Heart left ventricle (tissue), 16 donors: ENCODE results near the gene CDH23. TPM values are rescaled to one million over a fixed set of nuclear protein-coding genes. Genes with fewer than 3 reads are reported as not detected.

ENCODE experiments used
- ATAC-seq, 4 donors: fragments of 200-7000 bp; cut with Tn5 transposase; one replicate each; pipeline ENCODE4 v1.9.1; 2020 to 2022; ENCODE audit warnings: moderate library complexity in 4 of 4, mild to moderate bottlenecking in 3 of 4, moderate number of reproducible peaks in 1 of 4
- DNase-seq, 5 donors: peaks; one replicate each; pipeline ENCODE4 v3.0.0-alpha.2; 2020
- H3K27ac ChIP-seq, 12 donors: fragments of 200-600 bp; sonication (generic) in 4 of 12; one replicate each; pipeline versions ENCODE4 v1.5.0 to v1.8.0; 2016 to 2022; ENCODE audit warnings: mild to moderate bottlenecking in 2 of 12
- H3K27me3 ChIP-seq, 9 donors: fragments of 200-600 bp; sonication (generic) in 2 of 9; one replicate each; pipeline versions ENCODE4 v1.5.1 to v1.8.0; 2016 to 2022; ENCODE audit warnings: mild to moderate bottlenecking in 3 of 9
- H3K36me3 ChIP-seq, 9 donors: fragments of 200-600 bp; sonication (generic) in 2 of 9; one replicate each; pipeline versions ENCODE4 v1.5.0 to v1.8.0; 2018 to 2022; ENCODE audit warnings: mild to moderate bottlenecking in 2 of 9
- H3K4me1 ChIP-seq, 12 donors: fragments of 200-600 bp; sonication (generic) in 4 of 12; one replicate each; pipeline versions ENCODE4 v1.5.0 to v1.8.0; 2016 to 2022; ENCODE audit warnings: mild to moderate bottlenecking in 3 of 12
- H3K4me3 ChIP-seq, 12 donors: fragments of 200-600 bp; sonication (generic) in 4 of 12; one replicate each; pipeline versions ENCODE4 v1.5.0 to v1.8.0; 2017 to 2022; ENCODE audit warnings: mild to moderate bottlenecking in 9 of 12, moderate library complexity in 4 of 12
- H3K9me3 ChIP-seq, 12 donors: fragments of 200-600 bp; sonication (generic) in 4 of 12; one replicate each; pipeline versions ENCODE4 v1.5.0 to v1.8.0; 2016 to 2022; ENCODE audit warnings: mild to moderate bottlenecking in 1 of 12
- CTCF ChIP-seq, 12 donors: fragments of 200-600 bp; sonication (generic) in 4 of 12; IDR thresholded peaks; one replicate each; pipeline versions ENCODE4 v1.5.0 to v1.8.0; 2018 to 2022; ENCODE audit warnings: antibody characterized with exemption in 12 of 12, mild to moderate bottlenecking in 5 of 12
- POLR2A ChIP-seq, 2 donors: fragments of 450-650 bp; IDR thresholded peaks; one replicate each; pipeline ENCODE4 v1.6.1; 2017; ENCODE audit warnings: antibody characterized with exemption in 2 of 2, mild to moderate bottlenecking in 2 of 2, moderate library complexity in 2 of 2
- WGBS, 4 donors: extraction: QIAGEN DNeasy Blood & Tissue Kit in 2 of 4; methylation state at CpG; one replicate each; pipeline versions ENCODE4 v1.1.5 to v1.1.7; 2013 to 2018; 5-methylcytosine and 5-hydroxymethylcytosine counted together
- intact Hi-C, 10 donors: fragments of 100-400 bp; cut with DNase I; formaldehyde crosslinking; loops; one replicate each; pipeline versions ENCODE4 v1.11.1 to v1.14.2; 2022
- polyA plus RNA-seq, 2 donors: library from polyadenylated mRNA; stranded (reverse); fragments of 200-250 nt; gene quantifications; one replicate each; pipeline ENCODE4 v1.2.3, GENCODE V29; 2013
- total RNA-seq, 9 donors: library from RNA; depleted of rRNA in 2 of 9; stranded (reverse); fragments of >200 nt in 2 of 9; fragmentation: NEBNext Ultra II Directional in 3 of 9; extraction: Animal tissue kit (Norgen Biotek cat#: 25700) in 3 of 9; gene quantifications; one replicate each; pipeline versions ENCODE4 v1.1.0 to v1.2.4, GENCODE V29; 2016 to 2023
- donor health status: ischemic (EF 13 %, LVEDD 7.1; RV severe dilation, severe dysfunction).
- donor health status: healthy with polysubstance abuse.
- donor health status: DM: no; HTN: yes; CAD: no.
- donor health status: DM: no; HTN: no; CAD: no.
- donor health status: ischemic (EF 25% LVEDD 6.9; RV normal size, moderate dysfunction).
- donor health status: ischemic (EF 25% LVEDD 5.7; RV mildly dilated, moderate dysfunction).
- donor health status: healthy.
- donor health status: DM: yes; HTN: yes; CAD: no.
- donor health status: ischemic (EF 35%, LVEDD 5.7; RV mildly dilated, moderate dysfunction).
- donor health status: nonischemic (EF 11% LVEDD 7.7; RV severe dilation, severe dysfunction).
- donor health status: DM: yes; HTN: yes; CAD: no.
- donor health status: PGD.
- donor health status: ischemic (EF 29% LVEDD 5.4; RV normal size, mild dysfunction).
- donor health status: nonischemic (EF 23%, LVEDD 6.1; RV moderate dilation, normal function).

Gene CDH23
- total and polyA plus RNA-seq, 11 donors, result 1.2 to 8.6 (median 3.9) TPM

- 96 to 98% (median 97%) methylated on average over 10 to 12 of the region's 12 CpGs for WGBS, 4 donors
- DNase-seq (no peak), ATAC-seq (no peak)
- H3K4me3 ChIP-seq, result no peak overlapping the region
- H3K4me1 ChIP-seq, result peaks cover 0 to 81% (median 31%) of the 10 kb centered on the region in 12 donors
- intact Hi-C loops, result no loop called here
- H3K27ac ChIP-seq, result no peak overlapping the region
- H3K9me3 ChIP-seq, result no peaks in the 10 kb centered on the region
- no peaks in the 10 kb centered on the region for H3K27me3 ChIP-seq
- no peaks in the 10 kb centered on the region for H3K36me3 ChIP-seq
- TF ChIP-seq CTCF (IDR thresholded peaks at IDR 0.05) (no peak), POLR2A (IDR thresholded peaks at IDR 0.05) (no peak)
Observed at GRCh38 chr10:71731791-71732190, 335.1 kb downstream of the CDH23 start.

GRCh38 chr10:71734797-71735196 is 338.1 kb downstream of the CDH23 start:
- Histone ChIP-seq H3K4me3 (no peak overlapping the region), H3K36me3 (no peaks in the 10 kb centered on the region), H3K9me3 (no peaks in the 10 kb centered on the region), H3K27ac (peak overlapping the region in 1 of 12 donors; percentile 87), H3K27me3 (no peaks in the 10 kb centered on the region), H3K4me1 (peaks cover 0 to 83% (median 9%) of the 10 kb centered on the region in 12 donors)
- TF ChIP-seq CTCF (IDR thresholded peaks at IDR 0.05) (no peak), POLR2A (IDR thresholded peaks at IDR 0.05) (no peak)
- no peak for ATAC-seq
- no peak for DNase-seq
- 80 to 90% (median 86%) methylated on average over 3 to 5 of the region's 5 CpGs for WGBS, 4 donors
- intact Hi-C loops, result no loop called here

GRCh38 chr10:71735709-71736569 is 339.2 kb downstream of the CDH23 start:
- WGBS, 4 donors, result 67 to 89% (median 87%) methylated on average over 6 to 16 of the region's 16 CpGs
- Histone ChIP-seq H3K27me3 (no peaks in the 10 kb centered on the region), H3K4me1 (peaks cover 0 to 84% (median 13%) of the 10 kb centered on the region in 12 donors), H3K27ac (peak overlapping the region in 5 of 12 donors; percentile 17 to 87 (median 29)), H3K4me3 (no peak overlapping the region), H3K36me3 (no peaks in the 10 kb centered on the region), H3K9me3 (no peaks in the 10 kb centered on the region)
- ATAC-seq (peak in 3 of 4 donors; percentile 25 to 39 (median 31)), DNase-seq (peak in 1 of 5 donors; percentile 70)
- intact Hi-C loops, result no loop called here
- TF ChIP-seq POLR2A (IDR thresholded peaks at IDR 0.05), result no peak
- no peak for TF ChIP-seq CTCF (IDR thresholded peaks at IDR 0.05)

- no peak overlapping the region for H3K4me3 ChIP-seq
- peaks cover 0 to 88% (median 13%) of the 10 kb centered on the region in 12 donors for H3K4me1 ChIP-seq
- no peaks in the 10 kb centered on the region for H3K36me3 ChIP-seq
- 92 to 98% (median 94%) methylated on average over 2 of the region's 2 CpGs for WGBS, 4 donors
- DNase-seq (no peak), ATAC-seq (no peak)
- no peaks in the 10 kb centered on the region for H3K9me3 ChIP-seq
- H3K27ac ChIP-seq, result peak overlapping the region in 4 of 12 donors; percentile 17 to 87 (median 24)
- TF ChIP-seq CTCF (IDR thresholded peaks at IDR 0.05), result no peak
- no peak for TF ChIP-seq POLR2A (IDR thresholded peaks at IDR 0.05)
- intact Hi-C loops, result no loop called here
- no peaks in the 10 kb centered on the region for H3K27me3 ChIP-seq
Observed at GRCh38 chr10:71736570-71736952, 339.8 kb downstream of the CDH23 start.
